ENCODE data around the gene PACS2. TPM values are rescaled to one million over a fixed set of nuclear protein-coding genes. Genes with fewer than 3 reads are reported as not detected.

The PACS2 gene
- total RNA-seq, 3 donors from 2014 or later (not counting 1 experiment from before 2014, with no cell fraction given) = 58.4 to 76.5 (median 69.2) TPM

DNA sequence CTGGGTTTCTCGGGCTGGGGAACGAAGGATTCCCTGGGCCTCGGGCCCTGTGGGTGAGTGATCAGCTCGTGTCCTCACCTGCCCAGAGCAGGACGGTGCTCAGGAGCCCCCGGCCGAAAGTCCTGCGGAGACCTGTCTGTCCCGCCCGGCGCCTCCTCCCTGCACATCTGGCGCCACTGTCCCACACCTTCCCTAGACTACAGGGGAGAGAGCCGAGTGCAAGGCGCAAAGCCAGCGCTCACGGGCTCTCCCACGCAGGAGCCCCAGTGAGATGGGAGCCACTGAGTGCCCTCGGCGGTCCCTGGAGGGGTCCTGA is 70.7 kb downstream of the PACS2 start:
- H3K4me1 Mint-ChIP-seq = peaks cover 4 to 9% of the 10 kb centered on the region in 2 donors
- WGBS (ENCODE audit: insufficient coverage) = 97% methylated on average over 19 of the region's 19 CpGs
- intact Hi-C loops (cut with micrococcal nuclease) = no loop called here
- no peak overlapping the region for H3K4me3 Mint-ChIP-seq
- DNase-seq (no peak), ATAC-seq (no peak)
- no peak for TF ChIP-seq CTCF (IDR thresholded peaks at IDR 0.05)
- Histone ChIP-seq H3K27me3 (ENCODE audit: control insufficient read depth, insufficient read depth, low read length) (no peaks in the 10 kb centered on the region), H3K36me3 (ENCODE audit: control insufficient read depth, insufficient read depth, low read length) (peaks cover 3% of the 10 kb centered on the region), H3K4me3 (ENCODE audit: low read length) (no peak overlapping the region), H3K9me3 (ENCODE audit: control insufficient read depth, insufficient read depth, low read length) (no peaks in the 10 kb centered on the region), H3K4me1 (ENCODE audit: control insufficient read depth, insufficient read depth, low read length) (peaks cover 27% of the 10 kb centered on the region), H3K27ac (ENCODE audit: low read length) (no peak overlapping the region)
- no peaks in the 10 kb centered on the region for H3K9me3 Mint-ChIP-seq
- H3K27ac Mint-ChIP-seq = no peak overlapping the region
- no peaks in the 10 kb centered on the region for H3K27me3 Mint-ChIP-seq (ENCODE audit: low read depth in 2 of 2)
- H3K36me3 Mint-ChIP-seq = no peaks in the 10 kb centered on the region

- Mint-ChIP-seq H3K27me3 (ENCODE audit: low read depth in 2 of 2) (no peaks in the 10 kb centered on the region), H3K9me3 (no peaks in the 10 kb centered on the region), H3K36me3 (no peaks in the 10 kb centered on the region), H3K4me3 (no peak overlapping the region), H3K27ac (no peak overlapping the region), H3K4me1 (peaks cover 8 to 12% of the 10 kb centered on the region in 2 donors)
- Histone ChIP-seq H3K27me3 (ENCODE audit: control insufficient read depth, insufficient read depth, low read length) (no peaks in the 10 kb centered on the region), H3K9me3 (ENCODE audit: control insufficient read depth, insufficient read depth, low read length) (no peaks in the 10 kb centered on the region), H3K4me1 (ENCODE audit: control insufficient read depth, insufficient read depth, low read length) (peaks cover 33% of the 10 kb centered on the region), H3K27ac (ENCODE audit: low read length) (no peak overlapping the region), H3K4me3 (ENCODE audit: low read length) (no peak overlapping the region), H3K36me3 (ENCODE audit: control insufficient read depth, insufficient read depth, low read length) (peaks cover 3% of the 10 kb centered on the region)
- no peak for DNase-seq
- 94% methylated on average over 22 of the region's 22 CpGs for WGBS (ENCODE audit: insufficient coverage)
- ATAC-seq = no peak
- intact Hi-C loops (cut with micrococcal nuclease) = no loop called here
- TF ChIP-seq CTCF (IDR thresholded peaks at IDR 0.05) = no peak
Observed at GRCh38 chr14:105385698-105386365, 71.3 kb downstream of the PACS2 start.

DNA sequence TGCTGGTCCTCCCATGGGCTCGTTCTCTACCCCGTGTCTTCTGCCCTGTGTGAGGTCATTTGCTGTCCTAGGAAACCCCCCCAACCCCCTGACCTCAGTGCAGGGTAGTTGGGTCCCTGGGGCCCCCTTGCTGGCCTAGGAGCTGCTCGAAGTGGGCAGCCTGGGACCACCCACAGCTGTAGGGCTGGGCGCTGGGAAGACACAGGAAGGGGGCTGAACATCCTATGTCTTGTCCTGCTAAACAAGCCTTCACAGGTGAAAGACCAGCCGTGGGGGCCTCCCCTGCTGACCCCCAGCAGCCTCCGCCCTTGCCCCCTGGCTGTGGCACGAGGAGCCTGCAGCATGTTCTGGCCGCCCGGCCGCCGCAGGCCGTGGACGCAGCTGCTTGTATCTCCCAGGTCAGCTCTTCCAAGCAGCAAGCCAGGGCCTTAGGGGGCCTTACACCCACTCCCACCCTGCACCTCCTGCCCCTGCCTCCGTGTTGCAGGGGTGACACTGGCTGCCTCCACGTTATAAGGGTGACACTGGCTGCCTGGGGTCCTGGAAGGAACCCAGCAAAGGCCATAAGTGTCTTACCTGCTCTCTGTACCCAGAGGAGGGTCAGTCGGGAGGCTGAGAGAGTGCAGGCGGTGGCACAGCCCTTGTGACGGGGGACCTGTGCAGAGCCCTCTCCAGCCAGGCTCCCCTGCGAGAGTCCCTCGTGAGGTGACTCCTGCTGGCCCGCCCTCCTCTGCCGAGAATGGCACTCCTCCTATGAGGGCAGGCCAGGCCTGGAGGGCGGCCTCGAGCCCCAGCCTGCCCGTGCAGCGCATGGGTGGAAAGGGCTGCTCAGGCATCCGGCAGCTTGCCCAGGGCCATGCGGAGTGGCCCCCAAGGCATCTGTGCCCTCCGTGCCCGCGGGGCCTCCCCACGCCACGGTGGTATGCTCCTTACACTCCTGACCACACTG is 72.3 kb downstream of the PACS2 start:
- Histone ChIP-seq H3K4me3 (ENCODE audit: low read length) (no peak overlapping the region), H3K4me1 (ENCODE audit: control insufficient read depth, insufficient read depth, low read length) (peaks cover 36% of the 10 kb centered on the region), H3K9me3 (ENCODE audit: control insufficient read depth, insufficient read depth, low read length) (no peaks in the 10 kb centered on the region), H3K27me3 (ENCODE audit: control insufficient read depth, insufficient read depth, low read length) (no peaks in the 10 kb centered on the region), H3K36me3 (ENCODE audit: control insufficient read depth, insufficient read depth, low read length) (peaks cover 3% of the 10 kb centered on the region), H3K27ac (ENCODE audit: low read length) (no peak overlapping the region)
- Mint-ChIP-seq H3K4me1 (peaks cover 8 to 12% of the 10 kb centered on the region in 2 donors), H3K27me3 (ENCODE audit: low read depth in 2 of 2) (no peaks in the 10 kb centered on the region), H3K27ac (no peak overlapping the region), H3K9me3 (no peaks in the 10 kb centered on the region), H3K4me3 (no peak overlapping the region), H3K36me3 (no peaks in the 10 kb centered on the region)
- ATAC-seq (no peak), DNase-seq (no peak)
- 94% methylated on average over 33 of the region's 33 CpGs for WGBS (ENCODE audit: insufficient coverage)
- intact Hi-C loops (cut with micrococcal nuclease) = no loop called here
- TF ChIP-seq CTCF (IDR thresholded peaks at IDR 0.05) = no peak
